Effector CD8-positive, alpha-beta T cell (primary cell): Measurements from ENCODE around the gene PTPN12.
"Not testable (repeated sequence)": the region's sequence is repeated elsewhere in the genome, so short reads cannot be mapped to it uniquely, and the experiment has no call there.

Experiments
- DNase-seq: peaks from one replicate; lab custom pipeline; 2025; lab: John Stamatoyannopoulos, UW

The PTPN12 gene

DNA sequence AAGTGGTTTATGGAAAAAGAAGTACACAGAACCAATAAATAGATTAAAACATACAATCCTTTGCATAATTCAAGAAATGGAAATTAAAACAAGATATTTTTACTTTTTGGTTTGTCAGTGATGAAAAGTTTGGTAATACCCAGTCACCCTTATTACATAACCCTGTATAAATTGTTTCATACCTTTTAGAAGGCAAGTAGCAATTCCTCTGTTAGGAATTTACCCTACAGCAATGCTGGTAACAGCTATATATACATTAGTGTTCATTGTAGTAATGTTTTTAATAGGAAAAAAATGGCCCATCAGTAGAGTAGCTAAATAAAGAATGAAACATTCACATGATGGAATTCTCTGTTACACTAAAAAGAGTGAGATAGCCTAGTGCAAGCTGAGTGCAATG lies 42.7 kb downstream of the PTPN12 start:
- DNase-seq = no peak

DNA sequence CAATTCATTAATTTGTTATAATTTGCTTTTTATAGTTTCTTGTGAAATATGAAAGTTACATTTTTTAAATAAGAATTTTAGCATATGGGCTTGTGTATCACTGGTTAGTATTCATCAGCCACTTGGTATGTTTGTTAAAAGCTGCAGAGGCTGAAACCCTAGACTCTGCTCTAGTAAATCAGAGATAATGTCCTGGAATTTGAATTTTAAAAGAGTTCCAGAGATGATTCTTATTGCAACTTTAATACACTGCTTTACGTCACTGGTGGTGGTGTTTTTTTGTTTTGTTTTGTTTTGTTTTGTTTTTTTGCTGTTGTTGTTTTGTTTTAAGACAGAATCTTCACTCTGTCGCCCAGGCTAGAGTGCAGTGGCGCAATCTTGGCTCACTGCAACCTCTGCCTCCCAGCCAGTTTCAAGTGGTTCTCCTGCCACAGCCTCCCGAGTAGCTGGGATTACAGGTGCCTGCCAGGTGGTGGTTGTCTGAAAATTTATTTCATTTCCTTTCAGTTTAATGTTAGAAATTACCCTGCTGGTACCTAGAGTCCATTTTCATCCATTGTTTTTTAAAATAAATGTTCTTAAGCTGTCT lies 43.8 kb downstream of the PTPN12 start:
- no peak for DNase-seq

DNA sequence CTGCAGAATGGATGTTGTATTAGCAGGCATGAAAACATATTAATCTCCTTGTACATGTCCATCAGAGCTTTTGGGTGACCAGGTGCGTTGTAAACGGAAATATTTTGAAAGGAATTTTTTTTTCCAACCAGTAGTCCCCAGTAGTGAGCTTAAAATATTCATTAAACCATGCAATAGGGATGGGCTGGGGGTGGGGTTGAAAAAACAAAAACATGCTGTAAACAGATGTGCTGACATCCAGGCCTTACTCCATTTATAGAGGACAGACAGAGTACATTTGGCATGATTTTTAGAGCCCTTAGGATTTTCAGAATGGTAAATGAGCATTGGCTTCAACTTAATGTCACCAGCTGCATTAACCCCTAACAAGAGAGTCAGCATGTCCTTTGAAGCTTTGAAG lies 50.2 kb downstream of the PTPN12 start:
- no peak for DNase-seq

DNA sequence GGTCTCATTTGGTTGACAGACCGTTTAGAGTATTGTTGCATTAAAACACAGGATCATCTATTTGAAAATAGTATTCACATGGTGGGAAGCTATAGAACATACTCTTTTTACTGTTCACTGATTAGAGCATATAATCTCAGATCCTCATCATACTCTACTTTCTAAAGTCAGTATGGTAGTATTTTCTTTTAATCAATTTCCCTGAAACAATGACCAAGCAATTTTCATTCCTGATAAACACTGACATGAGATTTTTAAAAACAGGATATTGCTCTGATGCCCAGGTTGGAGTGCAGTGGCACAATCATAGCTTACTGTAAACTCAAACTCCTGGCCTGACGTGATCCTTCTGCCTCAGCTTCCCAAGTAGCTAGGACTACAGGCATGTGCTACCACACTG lies 63.9 kb downstream of the PTPN12 start:
- DNase-seq = no peak

DNA sequence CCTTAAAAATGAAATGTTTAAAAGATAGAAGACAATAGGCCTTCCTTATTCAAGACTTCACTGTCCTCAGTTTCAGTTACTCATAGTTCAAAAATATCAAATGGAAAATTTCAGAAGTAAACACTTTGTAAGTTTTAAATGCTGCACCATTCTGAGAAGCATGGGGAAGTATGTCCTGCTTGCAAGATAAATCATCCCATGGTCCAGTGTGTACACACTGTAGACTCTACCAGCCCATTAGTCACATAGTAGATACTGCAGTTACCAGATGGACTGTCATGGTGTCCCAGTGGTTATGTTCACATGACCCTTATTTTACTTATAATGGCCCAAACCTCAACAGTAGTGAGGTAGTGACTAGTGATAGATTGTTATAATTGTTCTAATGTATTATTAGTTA lies 69.5 kb downstream of the PTPN12 start:
- no peak for DNase-seq

DNA sequence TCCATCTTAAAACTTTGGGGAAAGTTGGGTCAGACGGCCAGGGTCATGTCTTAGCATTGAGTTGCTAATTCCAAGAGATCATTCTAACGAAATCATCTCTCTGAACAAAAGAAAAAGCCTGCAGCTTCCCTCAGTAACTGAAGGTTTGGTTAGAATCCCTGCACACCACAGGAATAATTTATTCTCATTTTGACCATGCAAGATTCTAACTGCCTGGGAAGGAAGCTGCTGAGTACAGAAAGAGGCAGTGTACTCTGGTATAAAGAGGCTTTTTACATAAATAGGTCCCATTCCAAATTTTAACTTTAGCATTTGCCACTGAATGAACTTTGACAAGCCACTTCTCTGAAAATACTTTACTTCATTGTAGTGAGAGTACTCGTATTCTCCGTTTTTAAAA lies 82.2 kb downstream of the PTPN12 start:
- no peak for DNase-seq

DNA sequence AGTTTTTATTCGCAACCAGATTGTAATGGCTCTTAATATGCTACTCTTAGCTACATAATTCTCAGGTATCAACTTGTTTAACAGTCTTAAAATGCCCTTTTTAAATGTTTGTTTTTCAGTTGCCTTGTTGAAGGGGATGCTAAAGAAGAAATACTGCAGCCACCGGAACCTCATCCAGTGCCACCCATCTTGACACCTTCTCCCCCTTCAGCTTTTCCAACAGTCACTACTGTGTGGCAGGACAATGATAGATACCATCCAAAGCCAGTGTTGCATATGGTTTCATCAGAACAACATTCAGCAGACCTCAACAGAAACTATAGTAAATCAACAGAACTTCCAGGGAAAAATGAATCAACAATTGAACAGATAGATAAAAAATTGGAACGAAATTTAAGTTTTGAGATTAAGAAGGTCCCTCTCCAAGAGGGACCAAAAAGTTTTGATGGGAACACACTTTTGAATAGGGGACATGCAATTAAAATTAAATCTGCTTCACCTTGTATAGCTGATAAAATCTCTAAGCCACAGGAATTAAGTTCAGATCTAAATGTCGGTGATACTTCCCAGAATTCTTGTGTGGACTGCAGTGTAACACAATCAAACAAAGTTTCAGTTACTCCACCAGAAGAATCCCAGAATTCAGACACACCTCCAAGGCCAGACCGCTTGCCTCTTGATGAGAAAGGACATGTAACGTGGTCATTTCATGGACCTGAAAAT lies 89.7 kb downstream of the PTPN12 start:
- no peak for DNase-seq

DNA sequence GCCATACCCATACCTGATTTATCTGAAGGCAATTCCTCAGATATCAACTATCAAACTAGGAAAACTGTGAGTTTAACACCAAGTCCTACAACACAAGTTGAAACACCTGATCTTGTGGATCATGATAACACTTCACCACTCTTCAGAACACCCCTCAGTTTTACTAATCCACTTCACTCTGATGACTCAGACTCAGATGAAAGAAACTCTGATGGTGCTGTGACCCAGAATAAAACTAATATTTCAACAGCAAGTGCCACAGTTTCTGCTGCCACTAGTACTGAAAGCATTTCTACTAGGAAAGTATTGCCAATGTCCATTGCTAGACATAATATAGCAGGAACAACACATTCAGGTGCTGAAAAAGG lies 90.2 kb downstream of the PTPN12 start:
- no peak for DNase-seq

DNA sequence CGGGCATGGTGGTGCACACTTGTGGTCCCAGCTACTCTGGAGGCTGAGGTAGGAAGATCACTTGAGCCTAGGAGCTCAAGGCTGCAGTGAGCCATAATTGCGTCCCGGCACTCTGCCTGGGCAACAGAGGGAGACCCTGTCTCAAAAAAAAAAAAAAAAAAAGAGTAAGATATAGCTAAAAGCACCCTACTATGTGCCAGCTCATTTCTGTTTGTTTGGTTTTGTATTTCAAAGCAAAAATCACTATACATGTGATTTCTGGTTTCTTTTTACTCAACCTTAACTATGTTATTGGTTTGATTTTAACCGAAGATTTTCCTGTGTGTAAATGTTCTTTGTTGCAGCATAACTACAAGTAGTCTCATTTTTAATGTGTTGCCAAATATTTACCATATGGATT lies 92.7 kb downstream of the PTPN12 start:
- no peak for DNase-seq

DNA sequence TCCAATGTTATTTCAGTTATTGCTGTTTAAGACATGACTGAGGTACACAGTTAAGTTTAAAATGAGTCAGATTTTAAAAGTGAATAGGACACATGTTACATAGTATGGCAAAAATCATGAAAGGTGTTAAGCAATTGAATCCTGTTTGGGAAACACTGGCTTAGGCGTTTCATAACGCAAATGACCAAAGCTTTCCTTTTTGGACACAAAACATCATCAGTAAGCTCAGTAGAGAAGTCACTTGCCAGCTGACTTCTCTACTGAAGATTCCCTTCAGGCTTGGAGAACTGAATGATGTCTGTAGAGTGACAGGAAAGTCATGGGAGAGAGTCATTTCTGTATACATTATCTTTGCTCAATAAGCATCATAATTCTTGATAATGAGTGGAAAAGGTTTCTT lies 94.7 kb downstream of the PTPN12 start:
- DNase-seq = no peak

DNA sequence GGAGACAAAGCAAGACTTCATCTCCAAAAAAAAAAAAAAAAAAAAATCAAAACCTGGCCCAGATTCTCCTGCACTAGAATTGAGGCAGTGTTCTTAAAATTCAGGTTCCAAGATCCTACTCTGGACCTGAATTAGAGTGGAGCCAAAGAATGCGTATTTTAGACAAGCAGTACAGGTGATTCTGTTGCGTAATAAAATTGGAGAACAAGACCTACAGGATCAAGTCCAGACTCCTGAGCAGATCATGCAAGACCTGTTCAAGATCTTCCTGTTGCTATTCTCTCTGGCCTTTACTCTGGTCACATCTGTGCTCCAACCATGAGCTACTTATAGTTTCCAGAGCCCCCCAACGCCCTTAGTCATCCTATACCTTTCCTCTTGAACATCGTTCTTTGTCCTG lies 107.7 kb downstream of the PTPN12 start:
- DNase-seq = no peak

DNA sequence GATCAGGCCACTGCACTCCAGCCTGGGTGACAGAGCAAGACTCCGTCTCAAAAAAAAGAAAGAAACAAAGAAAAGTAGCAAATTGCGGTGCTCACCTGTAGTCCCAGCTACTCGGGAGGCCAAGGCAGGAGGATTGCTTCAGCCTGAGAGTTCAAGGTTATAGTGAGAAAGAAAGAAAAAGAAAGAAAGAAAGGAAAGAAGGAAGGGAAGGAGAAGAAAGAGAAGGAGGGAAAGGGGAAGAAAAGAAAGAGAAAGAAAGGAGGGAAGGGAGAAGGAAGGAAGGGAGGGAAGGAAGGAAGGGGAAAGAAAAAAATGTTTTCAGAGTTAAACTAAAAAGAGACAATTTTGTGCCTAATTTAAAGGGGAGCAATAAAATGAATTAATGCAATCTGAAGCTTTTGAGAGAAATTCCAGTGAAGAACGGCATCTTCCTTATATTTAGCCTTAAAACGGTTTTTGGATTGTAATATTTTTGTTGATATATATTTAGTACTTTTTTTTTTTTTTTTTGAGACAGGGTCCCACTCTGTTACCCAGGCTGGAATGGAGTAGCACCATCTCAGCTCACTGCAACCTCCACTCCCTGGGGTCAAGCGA lies 111.7 kb downstream of the PTPN12 start:
- no peak for DNase-seq

DNA sequence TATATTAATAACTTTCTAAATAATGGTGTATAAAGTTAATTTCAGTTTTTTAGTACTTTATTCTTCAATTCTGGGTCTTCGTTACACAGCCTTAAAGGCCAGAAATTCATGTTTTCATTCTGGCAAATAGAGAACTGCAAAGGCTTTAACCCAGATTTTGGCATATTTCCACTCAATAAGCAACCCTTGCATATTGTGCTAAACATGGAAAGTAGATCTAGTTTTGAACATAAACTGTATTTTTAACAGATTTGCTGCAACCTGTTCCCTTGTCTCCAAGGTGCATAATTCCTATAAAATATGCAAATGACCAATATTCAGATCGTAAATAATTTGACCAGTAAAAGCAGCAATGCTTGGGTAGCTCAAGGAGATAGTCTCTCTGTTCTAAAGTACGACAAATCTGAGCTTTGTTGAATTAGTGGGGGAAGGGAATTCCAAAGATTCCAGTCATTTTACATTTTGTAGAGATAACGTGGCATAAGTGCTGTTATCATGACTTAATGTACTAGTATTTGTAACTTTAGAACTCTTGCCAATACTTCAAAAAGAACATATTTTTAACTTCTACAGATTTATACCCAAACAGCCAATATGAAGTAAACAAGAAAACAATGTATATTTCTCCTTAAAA lies 112.7 kb downstream of the PTPN12 start:
- no peak for DNase-seq

DNA sequence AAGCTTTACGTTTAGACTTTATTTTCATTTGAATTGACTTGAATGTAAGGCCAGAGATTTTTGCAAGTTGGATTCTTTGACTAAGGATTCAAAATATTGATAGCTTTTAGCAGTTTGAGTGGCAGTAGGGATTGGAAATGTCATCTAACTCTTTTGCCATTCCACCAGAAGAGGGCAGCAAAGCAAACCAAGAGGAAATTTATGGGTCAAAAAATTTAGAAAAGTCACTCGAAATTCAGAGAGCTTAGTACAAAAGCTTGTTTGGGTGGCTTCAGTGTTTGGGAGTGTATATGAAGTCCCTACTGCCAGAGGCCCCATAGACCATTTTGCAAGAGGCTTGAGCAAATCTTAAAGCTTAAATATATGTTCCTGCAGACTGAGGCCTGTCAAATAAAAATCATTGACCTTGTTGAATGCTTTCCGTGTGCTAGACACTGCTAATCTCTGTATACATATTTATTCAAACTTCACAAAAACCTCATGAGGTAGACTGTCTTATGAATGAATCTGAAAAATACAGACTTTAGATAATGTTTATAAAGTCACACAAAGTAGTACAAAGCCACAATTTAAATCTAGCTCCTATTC lies 114.6 kb downstream of the PTPN12 start:
- no peak for DNase-seq

DNA sequence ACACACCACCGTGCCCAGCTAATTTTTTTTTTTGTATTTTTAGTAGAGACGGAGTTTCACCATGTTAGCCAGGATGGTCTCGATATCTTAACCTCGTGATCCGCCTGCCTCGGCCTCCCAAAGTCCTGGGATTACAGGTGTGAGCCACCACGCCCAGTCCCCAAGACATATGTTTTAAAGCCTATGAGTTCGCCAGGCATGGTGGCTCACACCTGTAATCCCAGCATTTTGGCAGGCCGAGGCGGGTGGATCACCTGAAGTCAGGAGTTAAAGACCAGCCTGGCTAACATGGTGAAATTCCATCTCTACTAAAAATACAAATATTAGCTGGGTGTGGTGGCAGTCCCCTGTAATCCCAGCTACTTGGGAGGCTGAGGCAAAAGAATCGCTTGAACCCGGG lies 115.7 kb downstream of the PTPN12 start:
- DNase-seq = not testable (repeated sequence)

DNA sequence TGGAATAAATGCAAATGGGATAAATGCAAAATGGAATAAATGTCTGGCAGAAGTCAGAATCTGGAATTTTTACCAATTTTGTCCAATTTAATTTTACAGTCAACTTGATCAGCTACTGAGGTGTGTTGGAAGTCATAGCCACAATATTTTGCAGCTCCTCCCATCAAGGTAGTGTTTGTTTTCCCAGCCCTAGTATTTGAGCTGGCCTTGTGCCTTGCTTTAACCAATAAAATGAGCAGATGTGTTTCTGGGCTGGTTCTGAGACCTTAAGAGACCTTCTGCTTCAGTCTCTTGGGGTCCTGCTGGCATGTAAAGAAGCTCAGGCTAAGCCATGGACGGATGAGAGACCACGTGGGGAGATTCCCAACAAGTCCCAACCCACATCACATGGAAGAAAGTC lies 116.5 kb downstream of the PTPN12 start:
- no peak for DNase-seq

DNA sequence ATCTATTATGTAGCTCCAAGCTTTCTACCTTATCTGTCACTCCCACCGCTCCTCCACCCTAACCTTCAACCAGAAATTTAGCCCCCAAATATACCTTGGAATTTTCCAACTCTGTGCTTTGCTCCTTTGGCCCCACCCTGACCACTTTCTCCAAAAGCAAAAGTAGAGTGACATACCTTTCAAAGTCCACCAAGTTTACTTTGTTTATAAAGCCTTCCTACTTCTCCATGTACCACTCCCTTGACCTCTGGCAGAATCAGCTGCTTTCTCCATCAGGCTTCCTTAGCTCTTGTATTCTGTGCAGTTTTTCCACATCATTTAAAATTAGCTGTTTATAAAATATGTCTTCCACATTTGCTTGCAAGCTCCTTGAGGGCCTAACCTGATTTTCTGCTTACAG lies 118.3 kb downstream of the PTPN12 start:
- DNase-seq = no peak

DNA sequence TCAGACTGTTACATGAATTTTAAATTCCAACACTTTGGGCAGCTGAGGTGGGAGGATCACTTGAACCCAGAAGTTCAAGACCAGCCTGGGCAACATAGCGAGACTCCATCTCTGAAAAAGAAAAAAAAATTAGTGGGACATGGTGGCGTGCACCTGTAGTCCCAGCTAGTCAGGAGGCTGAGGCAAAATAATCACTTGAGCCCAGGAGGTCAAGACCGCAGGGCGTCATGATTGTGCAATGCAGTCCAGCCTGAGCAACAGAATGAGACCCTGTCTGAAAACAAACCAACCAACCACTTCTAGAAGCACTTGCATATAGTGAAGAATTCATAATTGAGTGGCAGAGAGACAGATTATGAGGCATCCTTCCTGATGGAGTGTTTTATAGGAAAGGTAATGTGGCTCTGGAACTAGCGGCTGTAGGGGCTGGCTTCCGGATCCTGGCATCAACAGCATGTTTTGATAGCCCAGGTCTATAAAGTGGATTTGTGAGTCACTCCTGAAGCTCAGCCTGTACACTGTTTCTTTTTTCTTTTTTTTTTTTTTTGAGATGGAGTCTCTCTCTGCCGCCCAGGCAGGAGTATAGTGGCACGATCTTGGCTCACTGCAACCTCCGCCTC lies 118.9 kb downstream of the PTPN12 start:
- no peak for DNase-seq

DNA sequence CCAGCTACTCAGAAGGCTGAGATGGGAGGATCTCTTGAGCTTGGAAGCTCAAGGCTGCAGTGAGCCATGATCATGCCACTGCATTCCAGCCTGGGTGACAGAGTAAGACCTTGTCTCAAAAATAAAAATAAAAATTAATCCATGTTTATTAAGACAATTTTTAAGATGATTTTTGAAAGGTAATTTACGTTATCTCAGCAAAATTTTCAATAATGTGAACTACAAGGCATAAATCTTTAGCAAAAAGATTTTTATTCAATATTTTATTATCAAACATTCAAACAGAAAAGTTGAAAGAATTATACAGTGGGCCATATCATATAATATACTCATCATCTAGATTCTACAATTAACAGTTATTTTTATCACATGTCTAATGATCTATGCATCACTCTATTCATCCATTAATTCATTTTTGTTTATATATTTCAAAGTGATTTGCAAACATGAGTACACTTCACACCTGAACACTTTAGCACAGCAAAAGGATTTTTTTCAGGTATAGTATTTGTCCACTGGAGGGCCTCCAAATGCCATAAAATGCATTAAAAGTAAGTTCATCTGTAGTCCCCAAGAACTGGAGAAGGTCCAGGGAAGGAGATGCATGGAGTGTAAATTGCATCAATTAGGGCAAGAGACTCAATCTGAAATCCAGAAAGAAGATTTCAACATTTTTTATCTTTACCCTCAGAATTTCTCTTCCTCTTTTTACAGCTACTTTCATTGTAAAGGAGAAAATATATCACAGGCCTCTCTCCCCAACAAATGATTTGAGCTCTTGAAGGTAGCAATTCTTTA lies 120.5 kb downstream of the PTPN12 start:
- DNase-seq = no peak

DNA sequence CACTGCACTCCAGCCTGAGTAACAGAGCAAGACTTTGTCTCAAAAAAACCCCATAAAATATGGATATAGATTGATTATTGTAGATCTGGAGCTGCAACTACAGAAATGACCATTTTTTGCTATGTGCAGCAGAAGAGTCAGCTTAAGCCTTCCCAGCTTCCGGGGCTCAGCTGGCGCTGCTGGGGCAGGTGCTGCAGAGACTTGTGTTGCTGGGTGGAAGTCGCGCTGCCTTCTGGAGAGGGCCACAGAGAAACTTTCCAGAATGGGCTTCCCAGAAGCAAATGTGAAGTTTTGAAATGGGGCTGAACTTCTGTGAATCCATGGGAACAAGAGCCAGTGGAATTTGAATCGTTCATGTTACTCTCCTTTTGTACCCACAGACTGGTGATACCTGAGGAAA lies 121.8 kb downstream of the PTPN12 start:
- no peak for DNase-seq

DNA sequence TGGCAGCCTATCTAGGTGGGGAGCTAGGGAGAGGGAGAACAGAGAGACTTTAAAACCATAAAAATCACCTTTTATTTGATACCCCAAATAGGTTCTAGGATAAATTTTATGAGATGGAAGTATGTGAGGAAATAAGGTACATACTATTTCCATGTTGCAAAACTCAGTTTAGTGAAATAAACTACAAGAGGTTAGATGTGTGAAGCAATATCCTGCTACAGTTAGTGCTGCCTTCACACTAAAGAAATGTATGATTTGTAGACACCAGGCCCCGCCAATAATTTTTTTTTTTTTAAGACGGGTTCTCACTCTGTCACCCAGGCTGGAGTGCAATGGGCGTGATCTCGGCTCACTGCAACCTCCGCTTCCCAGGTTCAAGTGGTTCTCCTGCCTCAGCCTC lies 124.7 kb downstream of the PTPN12 start:
- no peak for DNase-seq

DNA sequence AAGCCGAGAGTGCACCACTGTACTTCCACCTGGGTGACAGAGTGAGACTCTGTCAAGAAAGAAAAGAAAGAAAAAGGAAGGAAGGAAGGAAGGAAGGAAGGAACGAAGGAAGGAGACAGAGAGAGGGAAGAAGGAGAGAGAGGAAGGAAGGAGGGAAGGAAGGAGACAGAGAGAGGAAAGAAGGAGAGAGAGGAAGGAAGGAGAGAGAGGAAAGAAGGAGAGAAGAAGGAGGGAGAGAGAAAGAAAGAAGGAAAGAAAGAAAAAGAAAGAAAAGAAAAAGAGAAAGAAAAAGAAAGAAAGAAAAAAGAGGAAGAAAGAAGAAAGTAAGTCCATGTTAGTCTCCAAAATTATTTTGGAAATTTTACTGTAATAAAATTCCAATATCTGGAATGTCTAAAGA lies 125.8 kb downstream of the PTPN12 start:
- no peak for DNase-seq
